HG03378 (cell line): Measurements from ENCODE around the gene GRIA3.

ENCODE experiments used
- ATAC-seq: cut with Tn5 transposase; IDR thresholded peaks from one replicate; pipeline ENCODE4 v1.9.1; 2021; ENCODE audit warnings: mild to moderate bottlenecking, moderate library complexity; ENCODE audit not compliant: unreplicated experiment

Gene GRIA3

DNA sequence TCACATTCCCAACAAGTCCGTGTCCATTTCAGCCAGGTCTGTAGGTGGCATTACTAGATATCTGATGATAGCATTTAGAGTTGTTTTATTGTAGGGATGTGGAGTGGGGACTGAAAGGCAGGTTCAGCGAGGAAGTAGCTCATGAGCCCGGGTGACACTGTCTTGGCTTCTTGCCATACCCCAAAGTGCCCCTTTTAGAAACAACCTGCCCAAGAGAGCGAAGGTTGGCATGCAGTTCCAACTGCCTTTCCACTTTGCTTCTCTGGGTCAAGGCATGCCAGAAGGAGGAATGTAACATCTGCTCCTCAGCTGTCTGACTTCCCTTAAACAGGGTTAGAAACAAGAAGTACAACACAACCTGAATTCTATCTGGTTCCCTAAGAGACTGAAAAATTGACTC is 9.0 kb downstream of the GRIA3 start:
- no peak for ATAC-seq

DNA sequence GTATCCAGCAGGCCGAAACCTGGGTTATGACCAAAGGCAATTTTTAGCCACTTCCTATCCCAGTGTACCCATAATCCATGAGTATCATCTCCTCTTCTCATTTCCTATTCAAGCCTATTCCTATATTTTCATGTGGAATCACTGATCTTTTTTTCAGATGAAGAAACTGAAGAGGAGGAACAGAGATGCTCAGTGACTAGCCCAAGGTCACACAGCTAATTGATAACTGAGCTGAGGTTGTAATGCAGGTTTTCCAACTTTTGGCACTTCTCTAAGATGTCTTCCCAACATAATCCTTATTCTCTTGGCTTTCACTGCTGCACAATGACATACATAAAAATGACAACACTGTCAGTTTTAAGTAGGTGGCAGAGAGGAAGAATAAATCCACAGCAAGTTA is 15.3 kb downstream of the GRIA3 start:
- no peak for ATAC-seq

GRCh38 chrX:123201720-123202119 is 17.6 kb downstream of the GRIA3 start:
- no peak for ATAC-seq

- ATAC-seq = no peak
Measured at GRCh38 chrX:123202523-123202922, 18.4 kb downstream of the GRIA3 start.

DNA sequence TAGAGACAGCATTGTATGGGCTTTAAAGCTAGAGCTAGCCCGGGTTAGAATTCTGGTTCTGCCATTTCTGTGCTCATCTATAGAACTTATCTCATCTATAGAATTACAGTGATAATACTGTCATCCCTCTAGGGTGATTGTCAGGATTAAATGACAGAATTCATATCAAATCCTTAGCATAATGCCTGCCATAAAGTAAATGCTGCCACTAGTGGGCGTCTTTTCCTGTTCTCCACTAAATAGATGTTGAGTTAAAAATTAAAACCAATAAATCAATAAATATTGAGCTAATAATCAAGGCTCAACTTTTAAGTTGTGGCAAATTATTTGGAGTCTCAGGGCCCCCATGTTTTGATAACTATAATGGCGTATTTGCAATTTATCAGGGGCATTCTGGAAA is 19.7 kb downstream of the GRIA3 start:
- no peak for ATAC-seq

DNA sequence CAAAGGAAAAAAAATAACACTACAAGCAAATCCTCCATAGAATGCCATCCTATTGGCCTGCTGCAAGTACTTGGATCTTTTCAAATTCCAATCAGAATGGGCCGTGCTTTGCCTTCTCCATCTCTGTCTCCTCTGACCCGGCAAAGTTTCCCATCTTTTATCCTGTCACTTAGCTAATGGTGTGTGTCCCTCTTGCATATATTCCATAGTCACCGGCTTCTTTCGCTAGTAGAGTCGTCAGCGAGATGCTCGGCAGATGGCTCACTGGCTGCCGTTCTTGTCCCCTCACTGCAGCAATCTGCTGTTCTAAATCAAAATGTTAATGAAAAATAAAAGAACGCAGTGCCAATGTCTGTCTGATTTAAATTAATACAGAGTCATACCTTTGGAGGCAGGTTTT is 22.1 kb downstream of the GRIA3 start:
- ATAC-seq = no peak

GRCh38 chrX:123210252-123210651 is 26.2 kb downstream of the GRIA3 start:
- no peak for ATAC-seq

- no peak for ATAC-seq
Measured at GRCh38 chrX:123215397-123216089, 31.5 kb downstream of the GRIA3 start.

DNA sequence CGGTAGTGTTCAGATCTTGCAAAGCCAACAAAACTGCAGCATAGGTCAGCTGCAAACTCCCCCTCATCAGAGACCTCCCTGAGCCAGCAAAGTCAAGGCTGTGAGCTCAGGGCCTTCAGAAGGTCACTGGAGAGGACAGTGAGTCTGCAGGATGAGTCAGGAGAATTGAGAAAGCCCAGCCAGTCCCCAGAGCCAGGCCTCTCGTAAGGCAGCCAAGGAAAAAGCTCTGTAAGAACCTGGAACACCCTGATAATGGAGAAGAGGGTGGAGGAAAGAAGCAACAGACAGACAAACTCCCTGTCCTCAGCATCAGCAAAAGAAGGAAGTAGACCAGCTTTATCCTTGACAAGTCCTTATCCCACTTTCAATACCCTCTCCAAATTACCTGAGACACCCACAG is 33.0 kb downstream of the GRIA3 start:
- ATAC-seq = no peak

DNA sequence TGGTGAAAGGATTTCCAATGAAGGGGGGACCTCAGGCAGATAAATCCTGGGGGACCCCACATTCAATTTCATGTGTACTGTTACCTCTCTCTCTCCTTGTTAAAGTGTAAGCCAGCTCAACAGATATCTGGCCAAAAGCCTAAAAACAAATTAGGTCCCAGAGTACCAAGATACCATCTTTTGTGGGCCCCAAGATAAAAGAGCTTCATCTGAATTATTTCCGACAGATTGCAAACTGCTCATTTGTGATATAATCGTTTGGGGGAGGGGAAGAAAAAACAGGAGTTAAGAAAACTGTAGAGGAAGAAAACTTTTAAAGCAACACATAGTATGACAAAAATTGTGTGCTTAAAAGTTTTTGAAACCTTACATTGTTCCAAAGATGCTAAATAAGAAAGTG is 33.6 kb downstream of the GRIA3 start:
- no peak for ATAC-seq

- ATAC-seq = no peak
Measured at GRCh38 chrX:123219916-123220315, 35.8 kb downstream of the GRIA3 start.

GRCh38 chrX:123222920-123223319 is 38.8 kb downstream of the GRIA3 start:
- no peak for ATAC-seq

DNA sequence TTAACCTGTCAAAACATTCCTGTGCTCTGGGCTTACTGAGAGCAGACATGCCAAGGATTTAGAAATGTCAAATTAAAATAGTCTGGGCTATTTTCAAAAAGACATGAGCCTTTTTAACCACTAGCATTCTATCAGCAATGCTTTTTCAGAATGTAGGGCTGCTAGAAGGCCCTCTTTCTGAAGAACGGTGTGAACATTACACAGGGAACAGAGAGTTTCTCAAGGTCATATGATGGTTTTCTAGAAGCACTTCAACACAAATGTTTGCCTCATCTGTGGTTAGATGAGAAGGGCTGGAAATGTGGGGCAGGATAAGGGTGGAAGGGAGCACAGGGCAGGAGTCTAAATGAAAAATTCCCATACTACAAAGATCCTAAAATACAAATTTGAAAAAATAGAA is 39.3 kb downstream of the GRIA3 start:
- no peak for ATAC-seq

- peak; percentile 93 for ATAC-seq
Measured at GRCh38 chrX:123223859-123224258, 39.8 kb downstream of the GRIA3 start.

GRCh38 chrX:123230798-123231197 is 46.7 kb downstream of the GRIA3 start:
- ATAC-seq = no peak

GRCh38 chrX:123236859-123237258 is 52.8 kb downstream of the GRIA3 start:
- ATAC-seq = no peak

DNA sequence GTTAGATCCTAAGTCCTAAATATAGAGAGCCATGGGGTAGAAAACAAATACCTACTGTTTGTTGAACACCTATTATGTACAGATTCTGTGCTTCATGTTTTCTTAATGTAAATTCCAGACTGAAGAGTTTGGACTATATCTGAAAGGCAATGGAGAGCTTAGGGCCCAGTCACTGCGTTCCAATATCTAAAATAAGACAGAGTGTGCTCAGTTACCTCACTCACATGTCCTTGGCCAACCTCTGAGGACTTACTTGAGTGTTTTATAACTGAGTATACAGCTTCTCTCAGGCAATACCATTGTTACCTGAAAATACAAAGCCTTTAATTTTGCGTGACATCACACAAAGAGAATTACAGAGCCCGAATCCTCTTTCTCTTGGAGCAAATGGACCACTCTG is 53.2 kb downstream of the GRIA3 start:
- no peak for ATAC-seq

GRCh38 chrX:123254457-123254856 is 70.4 kb downstream of the GRIA3 start:
- no peak for ATAC-seq

DNA sequence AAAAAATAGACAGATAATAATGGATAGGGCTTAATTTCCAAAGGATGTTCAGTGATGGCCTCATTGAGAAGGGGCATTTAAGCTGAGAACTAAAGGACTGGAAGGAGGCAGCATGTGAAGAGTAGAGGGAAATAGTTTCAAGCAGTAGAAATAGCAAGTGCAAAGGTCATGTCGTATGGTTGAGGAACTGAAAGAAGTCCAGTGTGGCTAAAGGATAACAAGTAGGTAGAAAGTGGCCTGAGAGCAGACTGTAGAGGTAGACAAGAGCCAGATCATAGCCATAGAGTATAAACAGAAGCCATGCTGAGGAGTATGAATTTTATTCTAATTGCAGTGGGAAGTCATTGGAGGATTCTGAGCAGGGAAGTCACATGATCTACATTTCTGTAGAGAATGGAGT is 72.3 kb downstream of the GRIA3 start:
- peak; percentile 87 for ATAC-seq

DNA sequence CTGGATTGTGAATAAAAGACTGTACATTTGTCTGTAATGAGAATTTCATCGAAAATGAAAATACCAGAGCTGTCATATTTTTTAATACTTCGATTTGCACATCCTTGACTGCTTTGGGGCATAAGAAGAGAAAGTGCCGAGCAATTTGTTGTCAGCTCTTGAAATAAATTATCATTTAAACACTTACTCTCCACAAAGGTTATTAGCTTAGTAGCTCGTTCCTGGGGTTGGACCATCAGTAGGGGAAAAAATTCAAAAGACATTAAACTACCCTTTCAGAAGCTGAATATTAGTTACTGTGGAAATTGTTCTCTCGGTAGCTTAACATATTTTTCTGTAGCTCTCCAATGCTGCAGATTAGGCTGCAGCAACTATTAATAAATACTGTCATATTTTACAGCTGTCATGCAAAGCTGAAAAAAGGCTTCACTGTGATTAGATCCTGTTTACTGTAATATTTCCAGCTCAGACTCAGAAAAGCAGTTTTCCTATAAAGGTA is 76.9 kb downstream of the GRIA3 start:
- no peak for ATAC-seq

DNA sequence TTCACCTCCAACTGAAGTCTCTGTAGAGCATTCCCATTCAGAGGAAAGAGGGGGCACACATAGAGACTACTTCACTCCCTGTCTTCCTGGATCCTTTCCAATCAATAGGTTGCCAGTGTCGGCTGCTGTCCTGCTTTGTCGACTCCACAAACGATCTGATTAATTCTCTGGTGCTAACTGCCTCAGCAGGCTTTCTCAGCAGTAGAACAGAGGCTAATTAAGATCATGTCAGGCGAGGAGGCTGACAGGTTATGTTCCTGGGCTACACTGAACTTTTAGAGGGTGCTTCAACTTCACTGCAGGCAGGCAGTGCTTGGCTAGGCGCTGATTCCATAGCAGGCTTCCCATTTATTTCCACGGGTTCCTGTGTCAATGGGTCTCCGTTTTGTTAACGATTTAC is 79.2 kb downstream of the GRIA3 start:
- no peak for ATAC-seq

- ATAC-seq = no peak
Measured at GRCh38 chrX:123263747-123264146, 79.7 kb downstream of the GRIA3 start.

- ATAC-seq = no peak
Measured at GRCh38 chrX:123267220-123267619, 83.1 kb downstream of the GRIA3 start.
